Measurements from ENCODE around the gene BCAS3.

The BCAS3 gene

GRCh38 chr17:61250335-61250890 is 572.8 kb downstream of the BCAS3 start:
- Histone ChIP-seq H3K27me3 (ENCODE audit: low read depth, low read length) (no peaks in the 10 kb centered on the region), H3K27ac (ENCODE audit: low read length) (no peak overlapping the region), H2AFZ (ENCODE audit: low read depth, low read length) (no peak overlapping the region), H4K20me1 (ENCODE audit: insufficient read depth, low read length) (no peaks in the 10 kb centered on the region), H3K79me2 (ENCODE audit: low read length) (no peaks in the 10 kb centered on the region), H3K4me3 (ENCODE audit: low read length) (no peak overlapping the region), H3K9ac (ENCODE audit: low read length) (no peak overlapping the region), H3K9me3 (ENCODE audit: insufficient read depth, low read length) (no peaks in the 10 kb centered on the region), H3K4me1 (ENCODE audit: low read length) (no peaks in the 10 kb centered on the region), H3K36me3 (replicated peaks; ENCODE audit: low read depth, low read length) (no peaks in the 10 kb centered on the region), H3K4me2 (ENCODE audit: low read length) (no peak overlapping the region)
- TF ChIP-seq CTCF (IDR thresholded peaks at IDR 0.05; ENCODE audit: low read depth, low read length) (no peak), EZH2phosphoT487 (IDR thresholded peaks at IDR 0.05; ENCODE audit: low read depth) (no peak)

- no peaks in the 10 kb centered on the region for H3K9me3 ChIP-seq (ENCODE audit: insufficient read depth, low read length)
- H3K36me3 ChIP-seq (replicated peaks; ENCODE audit: low read depth, low read length), result no peaks in the 10 kb centered on the region
- no peak overlapping the region for H3K27ac ChIP-seq (ENCODE audit: low read length)
- H3K79me2 ChIP-seq (ENCODE audit: low read length), result no peaks in the 10 kb centered on the region
- H3K4me1 ChIP-seq (ENCODE audit: low read length), result no peaks in the 10 kb centered on the region
- no peak overlapping the region for H3K4me2 ChIP-seq (ENCODE audit: low read length)
- H2AFZ ChIP-seq (ENCODE audit: low read depth, low read length), result no peak overlapping the region
- H3K27me3 ChIP-seq (ENCODE audit: low read depth, low read length), result no peaks in the 10 kb centered on the region
- no peaks in the 10 kb centered on the region for H4K20me1 ChIP-seq (ENCODE audit: insufficient read depth, low read length)
- TF ChIP-seq EZH2phosphoT487 (IDR thresholded peaks at IDR 0.05; ENCODE audit: low read depth), result no peak
- TF ChIP-seq CTCF (IDR thresholded peaks at IDR 0.05; ENCODE audit: low read depth, low read length), result no peak
- H3K9ac ChIP-seq (ENCODE audit: low read length), result no peak overlapping the region
- no peak overlapping the region for H3K4me3 ChIP-seq (ENCODE audit: low read length)
Measured at GRCh38 chr17:61251939-61252865, 574.6 kb downstream of the BCAS3 start.

- Histone ChIP-seq H3K4me1 (ENCODE audit: low read length) (no peaks in the 10 kb centered on the region), H3K4me2 (ENCODE audit: low read length) (no peak overlapping the region), H4K20me1 (ENCODE audit: insufficient read depth, low read length) (no peaks in the 10 kb centered on the region), H3K79me2 (ENCODE audit: low read length) (no peaks in the 10 kb centered on the region), H2AFZ (ENCODE audit: low read depth, low read length) (no peak overlapping the region), H3K27ac (ENCODE audit: low read length) (no peak overlapping the region), H3K36me3 (replicated peaks; ENCODE audit: low read depth, low read length) (no peaks in the 10 kb centered on the region), H3K9ac (ENCODE audit: low read length) (no peak overlapping the region), H3K9me3 (ENCODE audit: insufficient read depth, low read length) (no peaks in the 10 kb centered on the region), H3K27me3 (ENCODE audit: low read depth, low read length) (peaks cover 3% of the 10 kb centered on the region; the same call in 1 of the 2 replicates), H3K4me3 (ENCODE audit: low read length) (no peak overlapping the region)
- TF ChIP-seq CTCF (IDR thresholded peaks at IDR 0.05; ENCODE audit: low read depth, low read length) (no peak), EZH2phosphoT487 (IDR thresholded peaks at IDR 0.05; ENCODE audit: low read depth) (no peak)
Measured at GRCh38 chr17:61253362-61253761, 575.7 kb downstream of the BCAS3 start.

GRCh38 chr17:61253937-61254574 is 576.4 kb downstream of the BCAS3 start:
- Histone ChIP-seq H2AFZ (ENCODE audit: low read depth, low read length) (no peak overlapping the region), H3K9me3 (ENCODE audit: insufficient read depth, low read length) (no peaks in the 10 kb centered on the region), H3K4me1 (ENCODE audit: low read length) (no peaks in the 10 kb centered on the region), H3K27ac (ENCODE audit: low read length) (no peak overlapping the region), H3K4me2 (ENCODE audit: low read length) (no peak overlapping the region), H3K79me2 (ENCODE audit: low read length) (no peaks in the 10 kb centered on the region), H3K4me3 (ENCODE audit: low read length) (no peak overlapping the region), H4K20me1 (ENCODE audit: insufficient read depth, low read length) (no peaks in the 10 kb centered on the region), H3K9ac (ENCODE audit: low read length) (no peak overlapping the region), H3K27me3 (ENCODE audit: low read depth, low read length) (peaks cover 8% of the 10 kb centered on the region; the same call in 1 of the 2 replicates), H3K36me3 (replicated peaks; ENCODE audit: low read depth, low read length) (no peaks in the 10 kb centered on the region)
- TF ChIP-seq EZH2phosphoT487 (IDR thresholded peaks at IDR 0.05; ENCODE audit: low read depth) (no peak), CTCF (IDR thresholded peaks at IDR 0.05; ENCODE audit: low read depth, low read length) (no peak)

All from OCI-LY3 (cell line).